ENCODE results near the gene OPCML.

OPCML gene

GRCh38 chr11:133191931-133192330, 340.4 kb downstream of the OPCML start:
- WGBS, 2 experiments: 96 to 100% methylated on average over 1 of the region's 1 CpG
- Histone ChIP-seq H3K4me3 (ENCODE audit: insufficient read depth, low read depth, low read length) (no peak overlapping the region), H3K27me3 (ENCODE audit: control insufficient read depth, insufficient read depth, low read length, poor library complexity, severe bottlenecking) (no peaks in the 10 kb centered on the region), H3K27ac (ENCODE audit: insufficient read depth, low read depth, low read length, poor library complexity, severe bottlenecking) (no peak overlapping the region), H3K9me3 (ENCODE audit: control insufficient read depth, low read length) (no peaks in the 10 kb centered on the region), H3K36me3 (ENCODE audit: control insufficient read depth, insufficient read depth, low read length) (no peaks in the 10 kb centered on the region), H3K4me1 (ENCODE audit: control insufficient read depth, insufficient read depth, low read length) (no peaks in the 10 kb centered on the region)

DNA sequence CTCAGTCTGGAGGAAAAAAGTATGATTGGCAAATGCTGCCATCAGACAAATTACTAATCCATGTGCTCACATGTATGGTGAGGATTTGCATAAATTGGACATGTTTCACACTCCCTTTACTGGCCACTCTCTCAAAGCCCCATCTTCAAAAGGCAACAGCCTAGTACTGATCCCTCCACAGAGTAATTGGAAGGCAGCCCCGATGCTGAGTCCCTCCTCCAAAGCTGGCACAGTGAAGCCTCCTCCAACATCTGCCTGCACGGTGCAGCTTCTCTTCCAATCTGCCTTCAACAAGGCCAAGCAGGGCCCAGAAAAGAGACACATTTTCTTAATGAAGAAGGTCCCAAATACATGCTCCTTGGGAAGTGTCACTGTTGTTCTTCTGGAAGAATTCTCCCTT, 350.6 kb downstream of the OPCML start:
- Histone ChIP-seq H3K27me3 (ENCODE audit: control insufficient read depth, insufficient read depth, low read length, poor library complexity, severe bottlenecking) (no peaks in the 10 kb centered on the region), H3K27ac (ENCODE audit: insufficient read depth, low read depth, low read length, poor library complexity, severe bottlenecking) (no peak overlapping the region)
- 83 to 88% methylated on average over 2 of the region's 2 CpGs for WGBS, 2 experiments

GRCh38 chr11:133181066-133181465, 351.2 kb downstream of the OPCML start:
- Histone ChIP-seq H3K27ac (ENCODE audit: insufficient read depth, low read depth, low read length, poor library complexity, severe bottlenecking) (no peak overlapping the region), H3K36me3 (ENCODE audit: control insufficient read depth, insufficient read depth, low read length) (no peaks in the 10 kb centered on the region), H3K27me3 (ENCODE audit: control insufficient read depth, insufficient read depth, low read length, poor library complexity, severe bottlenecking) (no peaks in the 10 kb centered on the region), H3K4me1 (ENCODE audit: control insufficient read depth, insufficient read depth, low read length) (no peaks in the 10 kb centered on the region), H3K4me3 (ENCODE audit: insufficient read depth, low read depth, low read length) (no peak overlapping the region), H3K9me3 (ENCODE audit: control insufficient read depth, low read length) (no peaks in the 10 kb centered on the region)
- WGBS, 2 experiments: 96 to 98% methylated on average over 10 of the region's 10 CpGs

More for the DNA sequence above, 350.6 kb downstream of the OPCML start:
- no peaks in the 10 kb centered on the region for H3K4me1 ChIP-seq (ENCODE audit: control insufficient read depth, insufficient read depth, low read length)
- H3K9me3 ChIP-seq (ENCODE audit: control insufficient read depth, low read length): no peaks in the 10 kb centered on the region
- no peaks in the 10 kb centered on the region for H3K36me3 ChIP-seq (ENCODE audit: control insufficient read depth, insufficient read depth, low read length)
- H3K4me3 ChIP-seq (ENCODE audit: insufficient read depth, low read depth, low read length): no peak overlapping the region

DNA sequence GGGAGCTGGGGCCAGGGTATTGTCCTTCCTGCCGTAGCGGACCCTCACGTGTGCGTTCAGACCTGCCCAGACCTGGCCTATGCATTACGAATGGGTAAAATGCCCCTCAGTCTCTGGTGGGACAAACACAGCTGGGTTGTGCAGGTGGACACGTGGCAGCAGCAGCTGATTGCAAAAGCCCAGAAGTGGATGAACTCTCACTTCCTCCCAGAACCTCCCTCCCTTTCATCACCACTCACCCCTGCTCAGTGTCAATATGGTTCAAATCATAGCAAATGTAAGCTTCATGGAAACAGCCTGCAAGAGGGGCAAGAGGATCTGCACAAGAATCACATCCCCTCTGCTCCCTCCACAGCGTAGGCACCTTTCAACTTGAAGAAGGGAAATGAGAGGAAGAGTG, 352.1 kb downstream of the OPCML start:
- H3K36me3 ChIP-seq (ENCODE audit: control insufficient read depth, insufficient read depth, low read length): no peaks in the 10 kb centered on the region
- 93 to 96% methylated on average over 7 of the region's 7 CpGs for WGBS, 2 experiments
- H3K27me3 ChIP-seq (ENCODE audit: control insufficient read depth, insufficient read depth, low read length, poor library complexity, severe bottlenecking): no peaks in the 10 kb centered on the region
- H3K4me3 ChIP-seq (ENCODE audit: insufficient read depth, low read depth, low read length): no peak overlapping the region
- H3K4me1 ChIP-seq (ENCODE audit: control insufficient read depth, insufficient read depth, low read length): no peaks in the 10 kb centered on the region
- H3K9me3 ChIP-seq (ENCODE audit: control insufficient read depth, low read length): no peaks in the 10 kb centered on the region
- H3K27ac ChIP-seq (ENCODE audit: insufficient read depth, low read depth, low read length, poor library complexity, severe bottlenecking): no peak overlapping the region

GRCh38 chr11:133176748-133177147, 355.6 kb downstream of the OPCML start:
- H3K36me3 ChIP-seq (ENCODE audit: control insufficient read depth, insufficient read depth, low read length): no peaks in the 10 kb centered on the region
- no peaks in the 10 kb centered on the region for H3K4me1 ChIP-seq (ENCODE audit: control insufficient read depth, insufficient read depth, low read length)
- H3K27me3 ChIP-seq (ENCODE audit: control insufficient read depth, insufficient read depth, low read length, poor library complexity, severe bottlenecking): no peaks in the 10 kb centered on the region
- H3K4me3 ChIP-seq (ENCODE audit: insufficient read depth, low read depth, low read length): no peak overlapping the region
- H3K27ac ChIP-seq (ENCODE audit: insufficient read depth, low read depth, low read length, poor library complexity, severe bottlenecking): no peak overlapping the region
- no peaks in the 10 kb centered on the region for H3K9me3 ChIP-seq (ENCODE audit: control insufficient read depth, low read length)
- WGBS, 2 experiments: 93 to 95% methylated on average over 4 of the region's 4 CpGs

DNA sequence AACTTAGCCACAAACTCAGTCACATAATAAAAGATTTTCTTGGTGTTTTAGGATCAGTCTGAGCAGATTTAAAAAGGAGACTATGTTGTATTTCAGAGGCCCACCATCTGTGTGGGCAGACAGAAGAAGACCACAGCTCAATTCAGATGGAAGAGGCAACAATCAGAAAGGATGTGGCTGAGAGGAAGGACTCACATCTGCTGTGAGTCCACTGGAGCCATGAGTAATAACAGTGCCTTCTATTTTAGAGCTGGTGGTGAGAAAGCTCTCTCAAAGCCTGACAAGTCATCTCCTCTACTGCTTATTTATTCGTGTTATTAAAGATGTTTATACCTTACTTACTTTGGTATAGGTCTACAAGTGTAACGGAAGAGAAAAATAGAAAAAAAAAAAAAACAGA, 357.2 kb downstream of the OPCML start:
- H3K27ac ChIP-seq (ENCODE audit: insufficient read depth, low read depth, low read length, poor library complexity, severe bottlenecking): no peak overlapping the region
- H3K36me3 ChIP-seq (ENCODE audit: control insufficient read depth, insufficient read depth, low read length): no peaks in the 10 kb centered on the region
- no peak overlapping the region for H3K4me3 ChIP-seq (ENCODE audit: insufficient read depth, low read depth, low read length)
- no peaks in the 10 kb centered on the region for H3K4me1 ChIP-seq (ENCODE audit: control insufficient read depth, insufficient read depth, low read length)
- 94% methylated on average over 2 of the region's 2 CpGs; no CpG with 5 or more reads in 1 of the 2 experiments for WGBS, 2 experiments
- no peaks in the 10 kb centered on the region for H3K9me3 ChIP-seq (ENCODE audit: control insufficient read depth, low read length)
- no peaks in the 10 kb centered on the region for H3K27me3 ChIP-seq (ENCODE audit: control insufficient read depth, insufficient read depth, low read length, poor library complexity, severe bottlenecking)

DNA sequence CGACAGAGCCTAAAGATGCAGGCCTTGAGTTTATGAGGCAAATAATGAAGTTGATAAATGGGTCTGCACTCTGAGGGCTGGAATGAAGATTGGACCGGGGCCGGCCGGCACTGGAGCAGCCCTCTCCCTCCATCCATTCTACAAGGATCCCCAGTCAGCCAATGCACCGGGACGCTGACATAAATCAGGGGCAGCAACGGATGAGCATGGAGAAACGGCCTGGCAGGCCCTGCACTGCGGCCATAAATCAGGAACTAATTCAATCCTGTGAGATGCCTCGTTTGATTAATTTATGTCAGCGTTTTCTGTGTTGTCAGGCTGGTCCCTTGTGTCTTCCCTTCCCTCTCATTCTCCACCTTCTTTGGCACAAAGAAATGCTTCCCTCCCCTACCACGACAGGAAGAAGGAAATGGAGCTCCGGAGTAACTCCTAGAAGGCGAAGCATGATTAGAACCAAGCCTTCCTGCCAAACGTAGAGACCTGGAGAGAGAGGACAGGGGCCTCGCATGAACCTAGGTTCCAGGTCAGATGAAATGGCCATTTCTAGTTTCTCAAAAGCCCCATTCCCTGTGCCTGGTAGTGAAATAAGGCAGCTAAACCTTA, 358.4 kb downstream of the OPCML start:
- 92 to 94% methylated on average over 16 of the region's 16 CpGs for WGBS, 2 experiments
- Histone ChIP-seq H3K27ac (ENCODE audit: insufficient read depth, low read depth, low read length, poor library complexity, severe bottlenecking) (no peak overlapping the region), H3K4me1 (ENCODE audit: control insufficient read depth, insufficient read depth, low read length) (no peaks in the 10 kb centered on the region), H3K36me3 (ENCODE audit: control insufficient read depth, insufficient read depth, low read length) (no peaks in the 10 kb centered on the region), H3K27me3 (ENCODE audit: control insufficient read depth, insufficient read depth, low read length, poor library complexity, severe bottlenecking) (no peaks in the 10 kb centered on the region), H3K4me3 (ENCODE audit: insufficient read depth, low read depth, low read length) (no peak overlapping the region), H3K9me3 (ENCODE audit: control insufficient read depth, low read length) (no peaks in the 10 kb centered on the region)

- Histone ChIP-seq H3K36me3 (ENCODE audit: control insufficient read depth, insufficient read depth, low read length) (no peaks in the 10 kb centered on the region), H3K27ac (ENCODE audit: insufficient read depth, low read depth, low read length, poor library complexity, severe bottlenecking) (no peak overlapping the region), H3K4me1 (ENCODE audit: control insufficient read depth, insufficient read depth, low read length) (no peaks in the 10 kb centered on the region), H3K4me3 (ENCODE audit: insufficient read depth, low read depth, low read length) (no peak overlapping the region), H3K27me3 (ENCODE audit: control insufficient read depth, insufficient read depth, low read length, poor library complexity, severe bottlenecking) (no peaks in the 10 kb centered on the region), H3K9me3 (ENCODE audit: control insufficient read depth, low read length) (no peaks in the 10 kb centered on the region)
- 92 to 95% methylated on average over 5 of the region's 5 CpGs for WGBS, 2 experiments
These were observed 360.0 kb downstream of the OPCML start for GRCh38 chr11:133172349-133172748.

- 93 to 95% methylated on average over 4 of the region's 4 CpGs for WGBS, 2 experiments
- H3K4me1 ChIP-seq (ENCODE audit: control insufficient read depth, insufficient read depth, low read length): no peaks in the 10 kb centered on the region
These were observed 360.9 kb downstream of the OPCML start for GRCh38 chr11:133171374-133171773.

DNA sequence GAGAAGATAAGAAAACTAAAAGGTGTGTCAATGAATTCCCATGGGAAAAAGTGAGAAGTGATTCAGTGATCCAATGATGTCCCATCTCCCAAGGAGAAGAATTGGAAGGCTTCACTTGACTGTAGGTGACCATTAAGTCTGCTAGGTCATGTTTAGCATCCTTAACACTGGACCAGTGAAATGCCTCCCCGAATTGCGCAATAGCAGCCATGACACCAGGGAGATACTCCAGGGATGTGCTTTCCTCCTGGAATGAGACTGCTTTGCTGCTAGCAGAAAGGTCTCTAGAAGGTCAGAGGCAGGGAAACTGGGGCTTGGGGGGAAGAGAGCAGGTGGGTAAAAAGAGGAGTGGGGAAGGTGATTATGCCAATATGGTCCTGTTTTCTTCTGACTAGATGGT, 364.3 kb downstream of the OPCML start:
- Histone ChIP-seq H3K4me3 (ENCODE audit: insufficient read depth, low read depth, low read length) (no peak overlapping the region), H3K36me3 (ENCODE audit: control insufficient read depth, insufficient read depth, low read length) (no peaks in the 10 kb centered on the region), H3K27me3 (ENCODE audit: control insufficient read depth, insufficient read depth, low read length, poor library complexity, severe bottlenecking) (no peaks in the 10 kb centered on the region), H3K27ac (ENCODE audit: insufficient read depth, low read depth, low read length, poor library complexity, severe bottlenecking) (no peak overlapping the region), H3K4me1 (ENCODE audit: control insufficient read depth, insufficient read depth, low read length) (peaks cover 4% of the 10 kb centered on the region), H3K9me3 (ENCODE audit: control insufficient read depth, low read length) (no peaks in the 10 kb centered on the region)
- 90 to 93% methylated on average over 2 of the region's 2 CpGs for WGBS, 2 experiments

More at GRCh38 chr11:133171374-133171773, 360.9 kb downstream of the OPCML start:
- H3K4me3 ChIP-seq (ENCODE audit: insufficient read depth, low read depth, low read length): no peak overlapping the region
- H3K9me3 ChIP-seq (ENCODE audit: control insufficient read depth, low read length): no peaks in the 10 kb centered on the region
- H3K27me3 ChIP-seq (ENCODE audit: control insufficient read depth, insufficient read depth, low read length, poor library complexity, severe bottlenecking): no peaks in the 10 kb centered on the region
- no peaks in the 10 kb centered on the region for H3K36me3 ChIP-seq (ENCODE audit: control insufficient read depth, insufficient read depth, low read length)
- no peak overlapping the region for H3K27ac ChIP-seq (ENCODE audit: insufficient read depth, low read depth, low read length, poor library complexity, severe bottlenecking)

DNA sequence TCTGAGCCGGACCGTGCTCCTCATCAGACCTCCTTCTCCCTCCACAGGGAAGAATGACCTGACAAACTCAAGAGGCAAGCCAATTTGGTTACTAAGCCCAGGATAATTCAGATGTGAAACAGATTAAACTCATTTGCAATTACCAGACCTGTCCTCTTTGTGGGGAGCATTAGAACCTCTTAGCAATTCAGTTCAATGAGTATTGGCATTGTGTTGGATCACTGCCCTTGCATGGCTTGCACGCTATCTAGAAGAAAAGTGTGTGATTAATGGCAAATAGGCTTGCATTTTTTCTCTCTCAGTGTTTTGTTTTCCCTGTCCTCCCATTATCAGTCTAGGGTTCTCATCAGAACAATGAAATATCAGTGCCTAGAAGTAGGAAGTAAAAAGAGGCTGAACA, 365.6 kb downstream of the OPCML start:
- no peaks in the 10 kb centered on the region for H3K36me3 ChIP-seq (ENCODE audit: control insufficient read depth, insufficient read depth, low read length)
- H3K4me3 ChIP-seq (ENCODE audit: insufficient read depth, low read depth, low read length): no peak overlapping the region
- 87 to 91% methylated on average over 3 of the region's 3 CpGs for WGBS, 2 experiments
- H3K4me1 ChIP-seq (ENCODE audit: control insufficient read depth, insufficient read depth, low read length): peaks cover 4% of the 10 kb centered on the region
- H3K27me3 ChIP-seq (ENCODE audit: control insufficient read depth, insufficient read depth, low read length, poor library complexity, severe bottlenecking): no peaks in the 10 kb centered on the region
- H3K9me3 ChIP-seq (ENCODE audit: control insufficient read depth, low read length): no peaks in the 10 kb centered on the region
- H3K27ac ChIP-seq (ENCODE audit: insufficient read depth, low read depth, low read length, poor library complexity, severe bottlenecking): no peak overlapping the region
